Testis (tissue), 2 donors: Measurements from ENCODE around the gene SPATA1.
"Not testable (repeated sequence)": the region's sequence is repeated elsewhere in the genome, so short reads cannot be mapped to it uniquely, and the experiment has no call there.

Experiments used
- POLR2A ChIP-seq: fragments of 450-650 bp; IDR thresholded peaks from one replicate; pipeline ENCODE4 v1.6.1; 2017; ENCODE audit warnings: antibody characterized with exemption, mild to moderate bottlenecking, moderate library complexity
- TF ChIP-seq, protein P1 (sequence below), 3 experiments: fragments of 450-650 bp in 2 of 3; fragments of 200-600 bp in 1 of 3; sonication (generic) in 1 of 3; IDR thresholded peaks; one replicate each; pipeline ENCODE4 v1.5.1; 2016 to 2019; ENCODE audit warnings: antibody characterized with exemption in 3 of 3, mild to moderate bottlenecking in 2 of 3, moderate library complexity in 1 of 3

DNA sequence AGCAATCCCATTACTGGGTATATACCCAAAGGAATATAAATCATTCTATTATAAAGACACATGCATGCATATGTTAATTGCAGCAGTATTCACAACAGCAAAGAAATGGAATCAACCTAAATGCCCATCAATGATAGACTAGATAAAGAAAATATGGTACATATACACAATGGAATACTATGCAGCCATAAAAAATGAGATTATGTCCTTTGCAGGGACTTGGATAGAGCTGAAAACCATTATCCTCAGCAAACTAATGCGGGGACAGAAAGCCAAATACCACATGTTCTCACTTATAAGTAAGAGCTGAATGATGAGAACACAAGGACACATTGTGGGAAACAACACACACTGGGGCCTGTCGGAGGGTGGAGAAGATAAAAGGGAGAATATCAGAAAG lies 88.8 kb downstream of the SPATA1 start:
- not testable (repeated sequence) for TF ChIP-seq POLR2A
- TF ChIP-seq, protein P1, sequence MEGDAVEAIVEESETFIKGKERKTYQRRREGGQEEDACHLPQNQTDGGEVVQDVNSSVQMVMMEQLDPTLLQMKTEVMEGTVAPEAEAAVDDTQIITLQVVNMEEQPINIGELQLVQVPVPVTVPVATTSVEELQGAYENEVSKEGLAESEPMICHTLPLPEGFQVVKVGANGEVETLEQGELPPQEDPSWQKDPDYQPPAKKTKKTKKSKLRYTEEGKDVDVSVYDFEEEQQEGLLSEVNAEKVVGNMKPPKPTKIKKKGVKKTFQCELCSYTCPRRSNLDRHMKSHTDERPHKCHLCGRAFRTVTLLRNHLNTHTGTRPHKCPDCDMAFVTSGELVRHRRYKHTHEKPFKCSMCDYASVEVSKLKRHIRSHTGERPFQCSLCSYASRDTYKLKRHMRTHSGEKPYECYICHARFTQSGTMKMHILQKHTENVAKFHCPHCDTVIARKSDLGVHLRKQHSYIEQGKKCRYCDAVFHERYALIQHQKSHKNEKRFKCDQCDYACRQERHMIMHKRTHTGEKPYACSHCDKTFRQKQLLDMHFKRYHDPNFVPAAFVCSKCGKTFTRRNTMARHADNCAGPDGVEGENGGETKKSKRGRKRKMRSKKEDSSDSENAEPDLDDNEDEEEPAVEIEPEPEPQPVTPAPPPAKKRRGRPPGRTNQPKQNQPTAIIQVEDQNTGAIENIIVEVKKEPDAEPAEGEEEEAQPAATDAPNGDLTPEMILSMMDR (IDR thresholded peaks at IDR 0.05): not testable (repeated sequence)
